ENCODE results near the gene HSBP1L1.

HSBP1L1 gene

GRCh38 chr18:79964330-79965118 lies at the start of gene HSBP1L1:
Gene HSBP1L1 (plus strand): TSS chr18:79964643. CDS start chr18:79964736, 93 bp downstream.
- peak; percentile 58 for DNase-seq

GRCh38 chr18:79915161-79916127 lies 49.0 kb upstream of the HSBP1L1 start:
- peak; percentile 6 for DNase-seq

- no peak for DNase-seq
Observed at GRCh38 chr18:79916128-79916494, 48.3 kb upstream of the HSBP1L1 start.

- DNase-seq: peak; percentile 6
Observed at GRCh38 chr18:79916546-79917168, 47.8 kb upstream of the HSBP1L1 start.

- peak; percentile 6 for DNase-seq
Observed at GRCh38 chr18:79917169-79917852, 47.1 kb upstream of the HSBP1L1 start.

- DNase-seq: no peak
Observed at GRCh38 chr18:79917853-79918614, 46.4 kb upstream of the HSBP1L1 start.

GRCh38 chr18:79918615-79919011 lies 45.8 kb upstream of the HSBP1L1 start:
- peak; percentile 6 for DNase-seq

GRCh38 chr18:79919089-79919488 lies 45.4 kb upstream of the HSBP1L1 start:
- peak; percentile 7 for DNase-seq

GRCh38 chr18:79921984-79922965 lies 42.2 kb upstream of the HSBP1L1 start:
- peak; percentile 6 for DNase-seq

GRCh38 chr18:79922971-79923411 lies 41.5 kb upstream of the HSBP1L1 start:
- peak; percentile 4 for DNase-seq

GRCh38 chr18:79923896-79924585 lies 40.4 kb upstream of the HSBP1L1 start:
- no peak for DNase-seq

GRCh38 chr18:79924814-79925731 lies 39.4 kb upstream of the HSBP1L1 start:
- DNase-seq: peak; percentile 5

GRCh38 chr18:79926306-79926705 lies 38.1 kb upstream of the HSBP1L1 start:
- peak; percentile 1 for DNase-seq

- peak; percentile 5 for DNase-seq
Observed at GRCh38 chr18:79926715-79927606, 37.5 kb upstream of the HSBP1L1 start.

GRCh38 chr18:79927607-79928562 lies 36.6 kb upstream of the HSBP1L1 start:
- DNase-seq: peak; percentile 1

GRCh38 chr18:79928563-79928960 lies 35.9 kb upstream of the HSBP1L1 start:
- DNase-seq: no peak
